ENCODE data around the gene SHISA9. TPM values are rescaled to one million over a fixed set of nuclear protein-coding genes. Genes with fewer than 3 reads are reported as not detected.

SHISA9 gene
- total RNA-seq, 1 experiment from 2014 or later: 0.29 TPM

GRCh38 chr16:12994402-12994801 is 93.0 kb downstream of the SHISA9 start:
- Histone ChIP-seq H3K9me3 (no peaks in the 10 kb centered on the region), H3K36me3 (ENCODE audit: control insufficient read depth, insufficient read depth, low read length) (no peaks in the 10 kb centered on the region), H3K4me3 (ENCODE audit: low read depth, low read length) (no peak overlapping the region), H3K4me1 (no peaks in the 10 kb centered on the region), H3K27me3 (replicated peaks; ENCODE audit: control insufficient read depth, insufficient read depth, low read length) (no peaks in the 10 kb centered on the region)
- no peaks in the 10 kb centered on the region for H3K9me3 Mint-ChIP-seq (ENCODE audit: unreplicated experiment)
- no peaks in the 10 kb centered on the region for H3K36me3 Mint-ChIP-seq (ENCODE audit: insufficient read depth, unreplicated experiment)
- no TSS peak for BruUV-seq (replicated peaks)
- no peaks in the 10 kb centered on the region for H3K4me1 Mint-ChIP-seq (ENCODE audit: low read depth, unreplicated experiment)
- CTCF ChIA-PET: no interaction called here
- no peak for DNase-seq
- no peak overlapping the region for H3K27ac Mint-ChIP-seq (ENCODE audit: unreplicated experiment)
- no peak for TF ChIP-seq CTCF (IDR thresholded peaks at IDR 0.05; ENCODE audit: insufficient read depth in 1 of 2, low read depth in 1 of 2, low read length in 1 of 2, severe bottlenecking in 1 of 2, unreplicated experiment in 1 of 2)
- H3K4me3 Mint-ChIP-seq (ENCODE audit: unreplicated experiment): no peak overlapping the region
- intact Hi-C loops (cut with micrococcal nuclease; ENCODE audit: unreplicated experiment): no loop called here
- POLR2A ChIA-PET: no interaction called here
- H3K27me3 Mint-ChIP-seq (ENCODE audit: insufficient read depth, unreplicated experiment): peaks cover 9% of the 10 kb centered on the region

GRCh38 chr16:12995721-12996372 is 94.4 kb downstream of the SHISA9 start:
- H3K4me1 ChIP-seq: no peaks in the 10 kb centered on the region
- H3K4me3 ChIP-seq (ENCODE audit: low read depth, low read length): no peak overlapping the region
- intact Hi-C loops (cut with micrococcal nuclease; ENCODE audit: unreplicated experiment): no loop called here
- no peaks in the 10 kb centered on the region for H3K36me3 ChIP-seq (ENCODE audit: control insufficient read depth, insufficient read depth, low read length)
- no TSS peak for BruUV-seq (replicated peaks)
- TF ChIP-seq CTCF (IDR thresholded peaks at IDR 0.05; ENCODE audit: insufficient read depth in 1 of 2, low read depth in 1 of 2, low read length in 1 of 2, severe bottlenecking in 1 of 2, unreplicated experiment in 1 of 2): no peak
- no peaks in the 10 kb centered on the region for H3K27me3 ChIP-seq (replicated peaks; ENCODE audit: control insufficient read depth, insufficient read depth, low read length)
- ChIA-PET CTCF (no interaction called here), POLR2A (no interaction called here)
- Mint-ChIP-seq H3K36me3 (ENCODE audit: insufficient read depth, unreplicated experiment) (no peaks in the 10 kb centered on the region), H3K4me1 (ENCODE audit: low read depth, unreplicated experiment) (no peaks in the 10 kb centered on the region), H3K4me3 (ENCODE audit: unreplicated experiment) (no peak overlapping the region), H3K27me3 (ENCODE audit: insufficient read depth, unreplicated experiment) (peaks cover 7% of the 10 kb centered on the region), H3K9me3 (ENCODE audit: unreplicated experiment) (no peaks in the 10 kb centered on the region), H3K27ac (ENCODE audit: unreplicated experiment) (no peak overlapping the region)
- H3K9me3 ChIP-seq: no peaks in the 10 kb centered on the region
- DNase-seq: no peak

- CTCF ChIA-PET: no interaction called here
- H3K27ac Mint-ChIP-seq (ENCODE audit: unreplicated experiment): no peak overlapping the region
- BruUV-seq (replicated peaks): no TSS peak
- H3K4me3 Mint-ChIP-seq (ENCODE audit: unreplicated experiment): no peak overlapping the region
- H3K9me3 Mint-ChIP-seq (ENCODE audit: unreplicated experiment): no peaks in the 10 kb centered on the region
- Histone ChIP-seq H3K36me3 (ENCODE audit: control insufficient read depth, insufficient read depth, low read length) (no peaks in the 10 kb centered on the region), H3K9me3 (no peaks in the 10 kb centered on the region), H3K4me1 (no peaks in the 10 kb centered on the region), H3K27me3 (replicated peaks; ENCODE audit: control insufficient read depth, insufficient read depth, low read length) (no peaks in the 10 kb centered on the region), H3K4me3 (ENCODE audit: low read depth, low read length) (no peak overlapping the region)
- no peaks in the 10 kb centered on the region for H3K4me1 Mint-ChIP-seq (ENCODE audit: low read depth, unreplicated experiment)
- H3K36me3 Mint-ChIP-seq (ENCODE audit: insufficient read depth, unreplicated experiment): no peaks in the 10 kb centered on the region
- intact Hi-C loops (cut with micrococcal nuclease; ENCODE audit: unreplicated experiment): no loop called here
- DNase-seq: no peak
- peaks cover 8% of the 10 kb centered on the region for H3K27me3 Mint-ChIP-seq (ENCODE audit: insufficient read depth, unreplicated experiment)
- POLR2A ChIA-PET: no interaction called here
- TF ChIP-seq CTCF (IDR thresholded peaks at IDR 0.05; ENCODE audit: insufficient read depth in 1 of 2, low read depth in 1 of 2, low read length in 1 of 2, severe bottlenecking in 1 of 2, unreplicated experiment in 1 of 2): no peak
Measured at GRCh38 chr16:12998361-12999085, 97.1 kb downstream of the SHISA9 start.
